ACHN (cell line): ENCODE data around the gene SELENOI.

Source experiments
- DNase-seq: peaks from one replicate; pipeline ENCODE4 v3.0.0-alpha.2; 2015
- in situ Hi-C: cut with HindIII; loops from 2 replicates; pipeline ENCODE4 v1.10.0; 2017; ENCODE audit warnings: low sequenced_read_pairs, low pct_ligation_motif_present, low pct_unique_long_range_greater_than_20kb

The SELENOI gene

DNA sequence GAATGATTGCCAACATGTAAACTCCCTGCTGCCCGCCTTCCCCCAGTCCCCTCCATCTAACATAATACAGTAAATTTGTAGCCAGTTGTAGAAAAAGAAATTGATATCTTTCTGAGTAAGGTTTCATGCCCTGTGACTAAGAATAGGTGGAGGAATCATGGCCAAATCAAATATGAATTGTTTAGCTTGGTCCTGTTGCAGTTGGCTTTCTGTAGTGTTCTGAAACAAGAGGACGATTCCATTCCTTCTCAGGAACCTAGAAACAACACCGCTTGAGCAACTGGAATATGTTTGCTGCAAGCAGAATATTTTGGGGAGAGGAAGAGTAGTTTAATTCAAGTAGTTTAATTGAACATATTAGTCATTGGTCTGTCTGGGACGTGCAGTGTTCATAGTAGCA is 48.8 kb downstream of the SELENOI start:
- in situ Hi-C loops: no loop called here
- no peak for DNase-seq

DNA sequence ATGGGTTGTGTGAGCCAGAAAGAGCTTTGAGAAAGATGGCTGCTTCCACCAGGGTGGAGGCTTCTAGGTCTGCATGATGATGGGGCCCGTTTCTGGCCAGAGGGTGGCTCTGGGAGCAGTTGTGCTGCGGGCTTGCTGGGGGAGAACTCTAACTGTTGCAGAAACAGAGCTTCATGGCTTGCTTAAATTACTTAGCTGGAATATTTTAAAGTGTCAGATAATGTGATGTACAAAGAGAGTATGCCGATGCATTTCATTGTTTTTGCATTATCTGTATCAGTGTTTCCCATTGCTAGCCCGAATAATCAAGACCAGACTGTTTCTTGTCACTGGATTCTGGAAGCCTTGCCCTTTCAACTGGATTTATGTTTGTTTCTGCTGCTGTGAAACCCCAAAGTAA is 49.5 kb downstream of the SELENOI start:
- no peak for DNase-seq
- in situ Hi-C loops: no loop called here

GRCh38 chr2:26396734-26397298 is 50.9 kb downstream of the SELENOI start:
- in situ Hi-C loops: no loop called here
- DNase-seq: no peak

DNA sequence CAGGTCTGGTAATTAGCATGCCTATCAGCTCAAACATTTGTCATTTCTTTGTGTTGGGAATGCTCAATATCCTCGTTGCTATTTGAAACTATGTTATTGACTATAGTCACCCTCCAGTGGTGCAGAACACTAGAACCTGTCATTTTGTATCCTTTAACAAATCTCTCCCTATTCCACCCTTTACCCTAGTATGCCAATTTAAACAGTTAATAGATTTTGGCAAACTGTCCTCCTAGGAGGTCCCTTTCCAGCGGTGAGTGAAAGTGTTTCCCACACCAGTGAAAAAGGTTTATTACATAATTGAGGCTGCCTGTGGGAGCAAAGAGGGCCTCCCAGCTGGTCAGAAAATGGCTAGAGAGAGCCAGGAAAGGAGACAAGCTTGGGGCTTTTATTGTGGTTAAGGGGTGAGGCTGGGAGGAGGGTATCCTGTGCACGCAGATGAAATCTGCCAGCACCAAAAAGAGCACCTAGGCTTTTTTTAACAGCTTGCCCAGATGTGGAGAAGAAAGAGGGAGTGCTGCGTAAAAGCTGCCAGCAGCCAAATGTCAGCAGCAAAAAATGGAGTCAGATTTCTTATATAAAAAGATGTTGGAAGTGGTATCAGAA is 53.9 kb downstream of the SELENOI start:
- in situ Hi-C loops: no loop called here
- DNase-seq: peak; percentile 34

DNA sequence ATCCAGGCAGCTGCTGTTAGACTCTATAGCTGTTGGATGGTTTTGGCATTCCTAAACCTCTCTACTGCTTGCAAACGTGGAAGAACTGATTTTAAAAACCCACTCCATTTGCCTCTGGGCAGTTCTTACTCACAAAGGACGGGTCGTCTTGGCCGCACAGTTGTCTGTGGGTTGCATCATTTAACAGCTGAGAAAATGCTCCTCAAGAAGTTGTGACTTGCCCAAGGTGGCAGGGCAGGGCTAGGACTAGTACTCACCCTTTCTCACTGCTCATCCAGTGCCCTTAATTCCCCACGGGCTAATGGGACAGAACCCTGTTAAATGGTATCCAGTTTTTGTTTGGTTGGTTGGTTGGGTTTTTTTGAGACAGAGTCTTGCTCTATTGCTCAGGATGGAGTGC is 54.8 kb downstream of the SELENOI start:
- no peak for DNase-seq
- in situ Hi-C loops: no loop called here

- in situ Hi-C loops: no loop called here
- DNase-seq: peak; percentile 86
Observed at GRCh38 chr2:26401739-26402541, 56.0 kb downstream of the SELENOI start, which contains the start of gene DRC1. Gene DRC1, plus strand, starts transcription at chr2:26401920. Its CDS starts 70 bp downstream, at chr2:26401990.

GRCh38 chr2:26407526-26407925 is 61.6 kb downstream of the SELENOI start:
- DNase-seq: no peak
- in situ Hi-C loops: no loop called here

DNA sequence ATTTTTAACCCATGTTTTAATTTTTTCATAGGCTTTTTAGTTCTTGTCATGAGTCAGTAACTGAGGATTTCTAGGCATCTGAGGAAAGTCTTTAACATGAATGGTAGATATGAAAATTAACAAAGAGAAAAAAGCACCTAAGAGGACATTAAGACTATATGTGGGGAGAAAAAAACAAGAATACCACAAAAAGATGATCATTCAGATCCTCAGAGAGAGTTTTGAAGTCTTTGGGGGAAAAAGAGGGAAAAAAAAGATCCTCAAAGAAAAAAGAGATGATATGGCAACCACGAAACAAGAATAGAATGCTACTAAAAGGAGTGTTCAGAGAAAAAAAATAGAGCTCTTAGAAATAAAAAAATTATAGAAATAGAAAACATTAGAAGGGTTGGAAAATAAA is 63.8 kb downstream of the SELENOI start:
- in situ Hi-C loops: no loop called here

GRCh38 chr2:26410764-26411243 is 64.9 kb downstream of the SELENOI start:
- in situ Hi-C loops: no loop called here
- DNase-seq: no peak

More for the DNA sequence above, 63.8 kb downstream of the SELENOI start:
- no peak for DNase-seq

DNA sequence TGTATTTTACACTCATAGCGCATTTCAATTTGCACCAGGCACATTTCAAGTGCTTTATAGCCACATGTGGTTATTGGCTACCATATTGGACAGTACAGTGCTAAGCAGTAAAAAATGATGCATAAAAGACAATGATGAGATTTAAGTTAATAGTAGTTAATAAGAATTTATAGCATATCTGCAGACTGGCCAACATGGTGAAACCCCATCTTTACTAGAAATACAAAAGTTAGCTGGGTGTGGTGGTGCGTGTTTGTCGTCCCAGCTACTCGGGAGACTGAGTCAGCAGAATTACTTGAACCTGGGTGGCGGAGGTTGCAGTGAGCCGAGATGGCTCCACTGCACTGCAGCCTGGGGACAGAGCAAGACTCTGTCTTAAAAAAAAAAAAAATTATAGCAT is 65.5 kb downstream of the SELENOI start:
- no peak for DNase-seq
- in situ Hi-C loops: no loop called here

- in situ Hi-C loops: no loop called here
- no peak for DNase-seq
Observed at GRCh38 chr2:26412091-26412673, 66.2 kb downstream of the SELENOI start.

- in situ Hi-C loops: no loop called here
- DNase-seq: no peak
Observed at GRCh38 chr2:26414311-26414710, 68.4 kb downstream of the SELENOI start.

- in situ Hi-C loops: no loop called here
Observed at GRCh38 chr2:26421961-26422360, 76.0 kb downstream of the SELENOI start.

DNA sequence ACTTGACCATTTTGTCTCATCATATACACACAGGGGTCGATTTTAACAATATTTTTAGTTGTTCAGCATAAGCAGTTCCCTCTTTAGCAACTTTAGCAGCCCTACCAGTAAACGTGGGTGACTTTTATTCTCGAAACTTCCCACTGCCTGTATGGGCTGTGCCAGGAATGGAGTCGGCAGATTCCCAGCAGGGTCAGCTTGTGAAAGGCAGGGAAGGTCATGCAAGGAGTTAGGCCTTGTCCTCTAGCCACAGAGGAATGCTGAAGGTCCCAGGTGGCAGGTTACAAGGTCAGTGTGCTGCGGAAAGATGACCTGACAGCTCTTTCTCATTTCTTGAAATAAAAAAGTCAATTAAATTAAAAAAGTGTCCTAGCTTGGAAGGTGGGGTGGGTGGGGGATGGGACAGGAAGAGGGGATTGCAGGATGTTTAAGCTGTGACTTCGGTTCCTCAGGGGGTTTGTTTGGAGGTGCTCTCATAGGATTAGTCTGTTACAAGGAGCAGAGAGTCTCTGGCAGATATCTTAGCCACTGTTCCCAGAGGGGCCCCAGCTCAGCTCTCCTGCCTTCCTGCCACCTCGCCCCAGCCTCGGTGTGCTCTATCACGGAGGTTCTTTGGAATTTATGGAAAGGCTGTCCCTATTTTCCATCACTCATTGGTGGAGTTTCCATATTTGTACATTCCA is 77.1 kb downstream of the SELENOI start:
- no peak for DNase-seq
- in situ Hi-C loops: no loop called here

More at GRCh38 chr2:26421961-26422360, 76.0 kb downstream of the SELENOI start:
- no peak for DNase-seq

DNA sequence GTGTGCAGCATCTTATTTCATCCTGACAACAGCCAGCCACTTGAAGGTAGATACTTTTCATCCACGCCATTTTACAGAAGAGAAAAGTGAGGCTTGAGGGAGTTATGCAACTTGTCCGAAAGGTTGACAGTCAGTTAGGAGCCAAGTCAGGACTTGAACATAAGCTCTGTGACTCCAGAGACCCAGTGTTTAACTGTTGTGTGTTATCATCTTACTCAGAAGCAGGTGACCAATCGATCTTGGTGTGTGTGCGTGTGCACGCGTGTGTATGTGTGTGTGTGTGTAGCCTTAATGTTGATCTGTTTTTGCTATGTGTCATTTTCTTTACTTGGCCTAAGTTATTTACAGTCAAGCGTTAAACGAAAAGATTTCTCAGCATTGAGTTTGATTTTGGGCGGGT is 77.8 kb downstream of the SELENOI start:
- no peak for DNase-seq
- in situ Hi-C loops: no loop called here

DNA sequence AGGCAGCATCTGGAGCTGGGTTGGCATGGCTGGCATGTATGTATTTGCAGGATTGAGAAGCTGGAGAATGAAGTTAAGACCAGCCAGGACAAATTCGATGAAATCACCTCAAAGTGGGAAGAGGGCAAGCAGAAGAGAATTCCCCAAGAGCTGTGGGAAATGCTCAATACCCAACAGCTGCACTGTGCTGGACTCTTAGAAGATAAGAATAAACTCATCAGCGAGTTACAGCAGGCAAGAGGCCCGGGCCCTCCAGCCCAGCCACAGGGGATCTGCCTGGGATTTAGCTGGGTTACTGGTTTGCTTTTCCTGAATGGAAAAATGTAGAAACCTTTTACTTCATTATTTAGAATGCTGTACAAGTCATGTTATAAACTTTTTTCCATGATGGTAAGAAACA is 78.3 kb downstream of the SELENOI start:
- DNase-seq: no peak
- in situ Hi-C loops: no loop called here

GRCh38 chr2:26428846-26429245 is 82.9 kb downstream of the SELENOI start:
- in situ Hi-C loops: no loop called here
- DNase-seq: no peak

GRCh38 chr2:26429779-26430578 is 84.0 kb downstream of the SELENOI start:
- DNase-seq: no peak
- in situ Hi-C loops: no loop called here
